ENCODE data around the gene TMEM123. TPM values are rescaled to one million over a fixed set of nuclear protein-coding genes. Genes with fewer than 3 reads are reported as not detected.
A peak's percentile ranks its signal among the peaks of the same experiment; 100 is the strongest.

The TMEM123 gene
- total and polyA plus RNA-seq, 10 donors: 51.3 to 184 (median 146) TPM

- no peak for DNase-seq
- Histone ChIP-seq H3K27ac (peak overlapping the region; percentile 96 to 100 (median 98)), H3K36me3 (peaks cover 0 to 21% (median 7%) of the 10 kb centered on the region in 6 donors), H3K9me3 (no peaks in the 10 kb centered on the region), H3K4me1 (peaks cover 17 to 74% (median 39%) of the 10 kb centered on the region in 6 donors), H3K4me3 (peak overlapping the region; percentile 65 to 75 (median 70)), H3K27me3 (replicated peaks in 1 of 7) (no peaks in the 10 kb centered on the region)
- intact Hi-C loops (cut with DNase I; ENCODE audit: low total_unique reads): no loop called here
- 0 to 1% (median 0%) methylated on average over 5 of the region's 5 CpGs for WGBS, 5 donors
- no peak for TF ChIP-seq POLR2AphosphoS5 (IDR thresholded peaks at IDR 0.05)
- TF ChIP-seq POLR2A (IDR thresholded peaks at IDR 0.05): no peak
- no peak for TF ChIP-seq CTCF (IDR thresholded peaks at IDR 0.05 in 8 of 11, conservative IDR thresholded peaks at IDR 0.05 in 3 of 11)
Measured at GRCh38 chr11:102346456-102346747, 106.2 kb downstream of the TMEM123 start.

Other genes starting within 250 kb of the TMEM123 start
- gene BIRC3, start 135.3 kb downstream of the TMEM123 start, total RNA-seq: 100 to 1,000 TPM in 3 of 7 donors, 10 to 100 TPM in 4; 73.9 to 164 (median 97.6) TPM
- gene BIRC3, start 135.3 kb downstream of the TMEM123 start, polyA plus RNA-seq: 10 to 100 TPM; 35.0 to 52.0 (median 41.4) TPM
- gene BIRC2, start 105.6 kb downstream of the TMEM123 start, total RNA-seq: 100 to 1,000 TPM in 1 of 7 donors, 10 to 100 TPM in 6; 43.8 to 101 (median 49.8) TPM
- gene BIRC2, start 105.6 kb downstream of the TMEM123 start, polyA plus RNA-seq: 10 to 100 TPM; 24.0 to 32.0 (median 27.7) TPM
- gene MMP7, start 78.0 kb upstream of the TMEM123 start, total RNA-seq: under 1 TPM in 2 of 7 donors, not detected in 5; 0.34 to 0.63 TPM
- under 1 TPM in 1 of 3 donors, not detected in 2; 0.59 TPM for gene MMP7, start 78.0 kb upstream of the TMEM123 start, polyA plus RNA-seq
- gene MMP20, start 172.6 kb upstream of the TMEM123 start, total RNA-seq: not detected
- gene MMP20, start 172.6 kb upstream of the TMEM123 start, polyA plus RNA-seq: under 1 TPM in 1 of 3 donors, not detected in 2; 0.11 TPM

All from spleen (tissue), 11 donors.